Measurements from ENCODE around the gene ATP6AP2. TPM values are rescaled to one million over a fixed set of nuclear protein-coding genes. Genes with fewer than 3 reads are reported as not detected.

ATP6AP2 gene
- total and polyA plus RNA-seq, 2 experiments from 2014 or later = 50.5 to 164 TPM

GRCh38 chrX:40546870-40547269 lies 33.9 kb upstream of the ATP6AP2 start:
- Histone ChIP-seq H3K27ac (no peak overlapping the region), H3K27me3 (no peaks in the 10 kb centered on the region), H3K4me3 (no peak overlapping the region), H3K36me3 (no peaks in the 10 kb centered on the region), H3K4me1 (ENCODE audit: low read depth) (peaks cover 9% of the 10 kb centered on the region), H3K9me3 (ENCODE audit: low read depth) (no peaks in the 10 kb centered on the region)
- TF ChIP-seq CTCF (IDR thresholded peaks at IDR 0.05; ENCODE audit: low read depth, low read length) = no peak
- DNase-seq (ENCODE audit: low read depth in 1 of 2, low spot score in 1 of 2) = no peak

GRCh38 chrX:40550066-40550465 lies 30.7 kb upstream of the ATP6AP2 start:
- no peaks in the 10 kb centered on the region for H3K36me3 ChIP-seq
- H3K27me3 ChIP-seq = no peaks in the 10 kb centered on the region
- H3K9me3 ChIP-seq (ENCODE audit: low read depth) = no peaks in the 10 kb centered on the region
- no peak overlapping the region for H3K27ac ChIP-seq
- H3K4me3 ChIP-seq = no peak overlapping the region
- H3K4me1 ChIP-seq (ENCODE audit: low read depth) = no peaks in the 10 kb centered on the region
- TF ChIP-seq CTCF (IDR thresholded peaks at IDR 0.05; ENCODE audit: low read depth, low read length) = no peak
- no peak for DNase-seq (ENCODE audit: low read depth in 1 of 2, low spot score in 1 of 2)

GRCh38 chrX:40552768-40553167 lies 28.0 kb upstream of the ATP6AP2 start:
- Histone ChIP-seq H3K36me3 (no peaks in the 10 kb centered on the region), H3K27ac (no peak overlapping the region), H3K9me3 (ENCODE audit: low read depth) (no peaks in the 10 kb centered on the region), H3K4me3 (no peak overlapping the region), H3K4me1 (ENCODE audit: low read depth) (no peaks in the 10 kb centered on the region), H3K27me3 (no peaks in the 10 kb centered on the region)
- DNase-seq (ENCODE audit: low read depth in 1 of 2, low spot score in 1 of 2) = peak in 1 of 2 donors; percentile 10
- no peak for TF ChIP-seq CTCF (IDR thresholded peaks at IDR 0.05; ENCODE audit: low read depth, low read length)

- Histone ChIP-seq H3K36me3 (no peaks in the 10 kb centered on the region), H3K27ac (no peak overlapping the region), H3K4me3 (no peak overlapping the region), H3K9me3 (ENCODE audit: low read depth) (no peaks in the 10 kb centered on the region), H3K27me3 (no peaks in the 10 kb centered on the region), H3K4me1 (ENCODE audit: low read depth) (no peaks in the 10 kb centered on the region)
- no peak for TF ChIP-seq CTCF (IDR thresholded peaks at IDR 0.05; ENCODE audit: low read depth, low read length)
- no peak for DNase-seq (ENCODE audit: low read depth in 1 of 2, low spot score in 1 of 2)
These were observed 22.2 kb upstream of the ATP6AP2 start for GRCh38 chrX:40558590-40558989.

DNA sequence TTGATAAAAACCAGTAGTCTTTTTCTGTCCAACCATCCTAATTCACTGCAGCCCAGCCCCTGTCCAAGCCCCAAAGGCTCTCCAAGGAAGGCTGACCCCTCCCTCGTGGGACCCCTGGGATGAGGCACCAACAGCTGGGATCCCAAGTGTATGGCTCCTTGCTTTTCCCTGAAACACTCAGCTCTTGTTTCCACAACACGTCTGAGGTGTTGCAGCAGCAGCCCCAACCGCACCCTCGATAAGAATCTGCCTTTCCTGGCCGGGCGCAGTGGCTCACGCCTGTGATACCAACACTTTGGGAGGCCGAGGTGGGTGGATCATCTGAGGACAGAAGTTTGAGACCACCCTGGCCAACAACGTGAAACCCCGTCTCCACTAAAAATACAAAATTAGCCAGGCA lies 17.0 kb upstream of the ATP6AP2 start:
- no peak for TF ChIP-seq CTCF (IDR thresholded peaks at IDR 0.05; ENCODE audit: low read depth, low read length)
- Histone ChIP-seq H3K36me3 (no peaks in the 10 kb centered on the region), H3K27me3 (no peaks in the 10 kb centered on the region), H3K9me3 (ENCODE audit: low read depth) (no peaks in the 10 kb centered on the region), H3K4me3 (no peak overlapping the region), H3K4me1 (ENCODE audit: low read depth) (no peaks in the 10 kb centered on the region), H3K27ac (no peak overlapping the region)
- no peak for DNase-seq (ENCODE audit: low read depth in 1 of 2, low spot score in 1 of 2)

DNA sequence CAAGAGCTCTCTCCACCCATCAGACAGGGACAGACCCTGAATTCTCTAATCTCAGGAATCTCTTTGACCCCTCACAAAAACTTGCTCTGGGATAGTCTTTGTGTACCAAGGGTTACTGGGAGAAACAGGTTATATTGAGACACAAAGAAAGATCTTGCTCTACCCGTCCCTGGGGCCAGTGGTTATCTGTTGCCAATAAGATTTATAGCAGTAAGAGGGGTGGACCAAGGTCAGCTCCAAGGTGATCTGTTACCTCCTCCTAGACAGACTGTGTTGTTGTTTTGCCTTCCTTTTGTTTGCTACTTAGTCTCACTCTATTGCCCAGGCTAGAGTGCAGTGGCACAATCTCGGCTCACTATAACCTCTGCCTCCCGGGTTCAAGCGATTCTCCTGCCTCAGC lies 16.3 kb upstream of the ATP6AP2 start:
- Histone ChIP-seq H3K36me3 (no peaks in the 10 kb centered on the region), H3K4me1 (ENCODE audit: low read depth) (no peaks in the 10 kb centered on the region), H3K27ac (no peak overlapping the region), H3K9me3 (ENCODE audit: low read depth) (no peaks in the 10 kb centered on the region), H3K4me3 (no peak overlapping the region), H3K27me3 (no peaks in the 10 kb centered on the region)
- DNase-seq (ENCODE audit: low read depth in 1 of 2, low spot score in 1 of 2) = no peak
- TF ChIP-seq CTCF (IDR thresholded peaks at IDR 0.05; ENCODE audit: low read depth, low read length) = no peak

All from cardiac muscle cell (in vitro differentiated cells and primary cell).